Measurements from ENCODE around the gene QDPR.

Gene QDPR

DNA sequence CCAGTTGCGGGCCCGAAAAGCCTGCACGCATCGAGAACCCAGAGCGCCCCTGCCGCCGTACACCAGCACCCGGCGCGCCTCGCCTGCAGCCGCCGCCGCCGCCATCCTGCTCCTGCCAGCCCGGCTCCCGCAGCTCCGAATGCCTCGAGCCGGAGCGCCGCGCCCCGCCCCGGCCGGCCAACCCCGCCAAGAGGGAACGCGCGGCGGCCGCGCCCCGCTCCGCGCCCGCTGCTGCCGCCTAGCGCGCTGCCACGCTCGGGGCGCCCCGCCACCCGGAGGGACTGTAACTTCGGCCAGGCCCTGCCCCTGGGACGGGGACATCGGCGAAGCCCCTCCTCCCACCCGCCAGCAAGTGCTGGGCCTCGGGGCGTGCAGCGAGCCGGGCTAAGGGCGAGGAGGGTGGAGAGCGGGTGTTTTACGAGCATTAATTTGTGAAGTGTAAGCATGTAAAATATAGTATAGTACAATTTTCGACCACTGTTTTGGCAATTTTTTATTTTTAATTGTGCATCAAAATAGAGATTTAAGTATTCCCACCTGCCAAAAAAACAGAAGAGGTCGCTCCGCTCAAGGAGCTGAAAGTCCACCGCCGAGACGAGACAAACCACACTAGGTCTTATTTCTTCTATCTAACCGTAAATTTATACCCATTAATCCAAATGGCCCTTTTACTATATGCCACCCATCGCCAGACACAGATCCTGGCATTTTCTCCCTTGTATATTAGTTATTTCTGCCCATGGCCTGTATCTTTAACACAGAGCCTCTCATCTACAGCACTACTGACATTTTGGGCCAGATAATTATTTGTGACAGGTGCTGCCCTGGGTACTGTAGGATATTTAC is at the start of gene QDPR:
QDPR (minus strand) TSS at position 141 of the 846 bp plus-strand sequence; CDS start at position 105, 36 bp downstream.
- Histone ChIP-seq H3K36me3 (ENCODE audit: control insufficient read depth in 1 of 2, insufficient read depth in 2 of 2, low read length in 2 of 2) (peaks cover 0 to 8% of the 10 kb centered on the region in 2 donors), H3K4me3 (ENCODE audit: low read depth in 1 of 2, low read length in 2 of 2) (peak within 1 kb of the TSS; percentile 81 to 95), H3K27ac (ENCODE audit: low read length) (peak within 1 kb of the TSS; percentile 66), H3K9me3 (ENCODE audit: control insufficient read depth in 1 of 2, low read length in 2 of 2) (no peaks in the 10 kb centered on the region), H3K27me3 (ENCODE audit: low read depth, low read length) (no peaks in the 10 kb centered on the region), H3K4me1 (ENCODE audit: control insufficient read depth in 1 of 2, insufficient read depth in 2 of 2, low read length in 2 of 2) (peaks cover 4 to 8% of the 10 kb centered on the region in 2 donors)

DNA sequence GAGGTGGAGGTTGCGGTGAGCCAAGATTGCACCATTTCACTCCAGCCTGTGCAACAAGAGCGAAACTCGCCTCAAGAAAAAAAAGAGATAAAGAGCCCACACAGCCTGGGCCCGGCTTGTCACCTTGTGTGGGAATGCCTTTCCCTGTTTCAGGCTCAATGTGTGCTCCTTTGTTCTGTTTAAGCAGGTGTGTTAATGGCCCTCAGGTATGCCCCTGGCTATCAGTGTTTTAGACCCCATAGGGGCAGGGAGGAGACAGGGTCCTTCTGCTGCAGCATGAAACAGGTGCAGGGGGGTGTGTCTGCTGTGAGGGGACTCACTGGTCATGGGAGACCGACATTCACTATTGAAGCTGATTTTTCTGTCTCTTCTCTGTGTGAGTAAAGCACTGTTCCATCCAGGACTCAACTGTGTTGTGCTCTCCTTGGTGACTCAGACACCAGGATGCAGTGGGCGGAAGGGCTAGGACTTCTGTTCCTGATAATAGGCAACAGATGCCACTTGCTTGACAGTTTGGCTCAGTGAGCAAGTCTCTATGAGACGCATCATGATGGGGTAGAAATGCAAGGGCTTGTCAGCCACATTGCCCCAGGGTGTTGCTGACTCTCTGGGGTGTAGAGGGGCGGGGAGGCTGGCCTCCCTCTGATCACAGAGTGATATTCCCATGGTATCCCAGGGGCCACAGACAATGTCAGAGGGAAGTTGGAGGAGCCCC is 49.5 kb upstream of the QDPR start:
- Histone ChIP-seq H3K9me3 (ENCODE audit: control insufficient read depth in 1 of 2, low read length in 2 of 2) (no peaks in the 10 kb centered on the region), H3K27me3 (ENCODE audit: low read depth, low read length) (no peaks in the 10 kb centered on the region), H3K4me3 (ENCODE audit: low read depth in 1 of 2, low read length in 2 of 2) (no peak overlapping the region), H3K4me1 (ENCODE audit: control insufficient read depth in 1 of 2, insufficient read depth in 2 of 2, low read length in 2 of 2) (no peaks in the 10 kb centered on the region), H3K27ac (ENCODE audit: low read length) (no peak overlapping the region), H3K36me3 (ENCODE audit: control insufficient read depth in 1 of 2, insufficient read depth in 2 of 2, low read length in 2 of 2) (no peaks in the 10 kb centered on the region)

DNA sequence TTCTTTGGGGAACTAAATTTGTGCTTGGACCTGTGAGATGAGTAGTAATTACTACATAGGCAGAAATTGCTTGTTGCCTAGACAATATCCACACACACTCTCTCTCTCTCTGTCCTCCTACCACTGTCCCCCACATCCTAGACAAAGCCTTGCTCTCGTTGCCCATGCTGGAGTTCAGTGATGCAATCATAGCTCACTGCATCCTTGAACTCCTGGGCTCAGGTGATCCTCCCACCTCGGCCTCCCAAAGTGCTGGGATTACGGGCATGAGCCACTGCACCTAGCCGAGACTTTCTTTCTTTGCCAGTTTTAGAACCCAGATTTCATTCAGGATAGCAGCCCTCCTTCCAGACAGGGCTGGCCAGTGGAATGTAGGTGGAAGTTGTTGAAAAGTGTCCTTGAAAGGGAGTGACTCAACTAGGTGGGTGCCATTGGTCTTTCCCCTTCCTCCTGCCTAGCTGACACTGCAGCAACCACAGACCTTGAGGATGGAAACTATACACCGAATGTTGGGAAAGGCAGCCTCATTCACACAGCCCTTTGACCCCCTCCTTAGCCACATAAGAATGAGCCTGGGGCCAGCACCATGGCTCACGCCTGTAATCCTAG is 48.3 kb upstream of the QDPR start:
- Histone ChIP-seq H3K36me3 (ENCODE audit: control insufficient read depth in 1 of 2, insufficient read depth in 2 of 2, low read length in 2 of 2) (no peaks in the 10 kb centered on the region), H3K4me3 (ENCODE audit: low read depth in 1 of 2, low read length in 2 of 2) (no peak overlapping the region), H3K27me3 (ENCODE audit: low read depth, low read length) (no peaks in the 10 kb centered on the region), H3K9me3 (ENCODE audit: control insufficient read depth in 1 of 2, low read length in 2 of 2) (no peaks in the 10 kb centered on the region), H3K27ac (ENCODE audit: low read length) (no peak overlapping the region), H3K4me1 (ENCODE audit: control insufficient read depth in 1 of 2, insufficient read depth in 2 of 2, low read length in 2 of 2) (no peaks in the 10 kb centered on the region)

DNA sequence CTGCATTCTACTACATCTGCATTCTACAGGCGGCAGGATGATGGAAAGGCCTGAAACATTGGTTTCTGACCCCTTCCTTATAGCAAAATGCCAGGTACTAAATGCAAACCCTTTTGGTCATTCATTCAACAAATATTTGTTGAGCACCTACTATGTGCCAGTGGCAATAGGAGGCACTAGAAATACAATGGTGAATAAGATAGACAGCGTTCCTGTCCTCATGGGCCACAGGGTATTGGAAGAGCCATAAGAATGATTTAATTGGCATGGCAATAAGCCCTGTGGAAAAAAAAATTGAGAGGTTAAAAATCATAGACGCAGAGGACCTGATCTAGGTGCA is 47.8 kb upstream of the QDPR start:
- H3K4me1 ChIP-seq (ENCODE audit: control insufficient read depth in 1 of 2, insufficient read depth in 2 of 2, low read length in 2 of 2): no peaks in the 10 kb centered on the region
- no peak overlapping the region for H3K27ac ChIP-seq (ENCODE audit: low read length)
- H3K4me3 ChIP-seq (ENCODE audit: low read depth in 1 of 2, low read length in 2 of 2): no peak overlapping the region
- no peaks in the 10 kb centered on the region for H3K9me3 ChIP-seq (ENCODE audit: control insufficient read depth in 1 of 2, low read length in 2 of 2)
- no peaks in the 10 kb centered on the region for H3K27me3 ChIP-seq (ENCODE audit: low read depth, low read length)
- no peaks in the 10 kb centered on the region for H3K36me3 ChIP-seq (ENCODE audit: control insufficient read depth in 1 of 2, insufficient read depth in 2 of 2, low read length in 2 of 2)

DNA sequence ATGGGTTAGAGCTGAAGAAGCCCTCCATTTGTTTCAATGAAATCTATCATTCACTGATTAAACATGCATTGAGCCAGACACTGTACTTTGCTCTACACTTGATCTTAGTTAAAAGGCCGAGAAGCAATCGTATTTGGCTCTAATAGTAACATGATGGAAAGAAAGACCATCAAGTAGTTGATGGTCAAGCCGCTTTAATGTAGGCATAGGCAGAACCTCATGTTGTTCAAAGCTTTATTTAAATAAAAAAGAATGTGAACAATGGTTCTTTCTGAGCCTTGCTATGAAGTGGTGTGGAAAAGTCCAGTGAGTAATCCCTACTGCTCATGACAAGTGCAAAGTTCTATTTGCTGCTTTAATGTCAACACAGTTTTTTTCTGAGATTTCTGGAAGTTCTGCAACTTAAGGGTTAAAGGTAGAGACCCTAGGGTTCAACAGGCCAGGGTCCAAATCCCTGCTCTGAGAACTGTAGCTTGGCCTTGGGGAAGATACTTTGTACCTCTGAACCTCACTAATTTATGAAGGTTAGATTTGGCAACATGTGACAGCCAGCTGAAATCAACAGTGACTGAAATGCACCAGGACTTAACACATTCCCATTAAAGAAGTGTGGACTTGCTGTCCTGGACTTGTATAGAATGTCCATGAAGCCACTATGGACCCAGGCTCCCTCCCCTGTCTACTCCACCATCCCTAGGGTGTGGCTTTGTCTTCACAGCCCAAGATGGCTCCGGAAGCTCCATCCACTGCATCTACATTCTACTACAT is 47.2 kb upstream of the QDPR start:
- Histone ChIP-seq H3K27ac (ENCODE audit: low read length) (no peak overlapping the region), H3K36me3 (ENCODE audit: control insufficient read depth in 1 of 2, insufficient read depth in 2 of 2, low read length in 2 of 2) (no peaks in the 10 kb centered on the region)

DNA sequence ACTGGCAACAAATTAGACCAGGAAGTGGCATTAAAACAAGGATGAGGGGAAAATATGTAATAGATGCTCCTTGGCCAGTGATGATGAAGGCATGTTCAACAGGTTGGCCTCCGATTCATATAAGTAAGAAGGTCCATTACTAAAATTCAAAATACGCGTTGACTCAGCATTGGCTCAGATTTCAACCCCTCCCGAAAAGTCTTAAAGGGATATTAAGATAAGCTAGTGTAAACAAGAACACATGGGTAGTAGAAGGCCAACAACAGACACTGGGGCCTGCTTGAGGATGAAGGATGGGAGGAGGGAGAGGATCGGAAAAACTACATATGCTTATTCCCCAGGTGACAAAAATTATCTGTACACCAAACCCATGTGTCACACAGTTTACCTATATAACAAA is 46.0 kb upstream of the QDPR start:
- no peaks in the 10 kb centered on the region for H3K36me3 ChIP-seq (ENCODE audit: control insufficient read depth in 1 of 2, insufficient read depth in 2 of 2, low read length in 2 of 2)
- no peak overlapping the region for H3K27ac ChIP-seq (ENCODE audit: low read length)
- no peaks in the 10 kb centered on the region for H3K27me3 ChIP-seq (ENCODE audit: low read depth, low read length)
- no peak overlapping the region for H3K4me3 ChIP-seq (ENCODE audit: low read depth in 1 of 2, low read length in 2 of 2)
- H3K9me3 ChIP-seq (ENCODE audit: control insufficient read depth in 1 of 2, low read length in 2 of 2): no peaks in the 10 kb centered on the region
- no peaks in the 10 kb centered on the region for H3K4me1 ChIP-seq (ENCODE audit: control insufficient read depth in 1 of 2, insufficient read depth in 2 of 2, low read length in 2 of 2)

More for the DNA sequence above, 47.2 kb upstream of the QDPR start:
- H3K27me3 ChIP-seq (ENCODE audit: low read depth, low read length): no peaks in the 10 kb centered on the region
- H3K4me1 ChIP-seq (ENCODE audit: control insufficient read depth in 1 of 2, insufficient read depth in 2 of 2, low read length in 2 of 2): no peaks in the 10 kb centered on the region
- H3K9me3 ChIP-seq (ENCODE audit: control insufficient read depth in 1 of 2, low read length in 2 of 2): no peaks in the 10 kb centered on the region
- H3K4me3 ChIP-seq (ENCODE audit: low read depth in 1 of 2, low read length in 2 of 2): no peak overlapping the region

DNA sequence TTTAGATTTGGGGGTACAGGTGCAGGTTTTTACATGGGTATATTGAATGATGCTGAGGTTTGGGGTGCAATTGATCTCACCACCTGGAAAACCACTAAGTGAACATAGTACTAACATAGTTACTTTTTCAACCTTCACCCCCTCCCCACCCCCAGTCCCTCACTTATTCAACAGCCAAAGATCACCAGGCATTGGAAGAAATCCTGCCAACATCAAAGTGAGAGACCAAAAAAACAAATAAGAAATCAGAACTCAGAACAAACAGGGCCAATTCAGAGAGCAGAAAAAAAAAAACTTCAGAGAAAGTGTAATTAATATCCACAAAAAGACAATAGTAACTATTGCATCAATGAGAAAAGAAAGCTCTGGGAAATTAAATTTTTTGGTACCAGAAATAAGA is 44.6 kb upstream of the QDPR start:
- Histone ChIP-seq H3K27me3 (ENCODE audit: low read depth, low read length) (no peaks in the 10 kb centered on the region), H3K4me3 (ENCODE audit: low read depth in 1 of 2, low read length in 2 of 2) (no peak overlapping the region), H3K9me3 (ENCODE audit: control insufficient read depth in 1 of 2, low read length in 2 of 2) (no peaks in the 10 kb centered on the region), H3K27ac (ENCODE audit: low read length) (no peak overlapping the region), H3K4me1 (ENCODE audit: control insufficient read depth in 1 of 2, insufficient read depth in 2 of 2, low read length in 2 of 2) (no peaks in the 10 kb centered on the region), H3K36me3 (ENCODE audit: control insufficient read depth in 1 of 2, insufficient read depth in 2 of 2, low read length in 2 of 2) (no peaks in the 10 kb centered on the region)

DNA sequence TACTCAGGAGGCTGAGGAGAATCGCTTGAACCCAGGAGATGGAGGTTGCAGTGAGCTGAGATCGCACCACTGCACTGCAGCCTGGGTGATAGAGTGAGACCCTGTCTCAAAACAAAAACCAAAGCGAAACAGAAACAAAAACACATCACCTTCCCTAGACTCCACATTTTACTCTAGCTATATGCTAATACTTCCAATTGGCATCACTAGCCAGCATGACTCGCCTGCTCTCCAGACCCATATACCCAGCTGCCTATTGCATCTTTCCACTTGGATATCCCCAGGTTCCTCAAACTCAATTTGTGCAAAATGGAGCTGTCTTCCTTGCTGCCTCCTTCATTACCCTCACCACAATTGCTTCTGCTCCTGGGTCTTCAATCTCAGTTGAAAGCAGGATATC is 42.7 kb upstream of the QDPR start:
- Histone ChIP-seq H3K27ac (ENCODE audit: low read length) (no peak overlapping the region), H3K4me3 (ENCODE audit: low read depth in 1 of 2, low read length in 2 of 2) (no peak overlapping the region), H3K9me3 (ENCODE audit: control insufficient read depth in 1 of 2, low read length in 2 of 2) (no peaks in the 10 kb centered on the region), H3K27me3 (ENCODE audit: low read depth, low read length) (no peaks in the 10 kb centered on the region), H3K4me1 (ENCODE audit: control insufficient read depth in 1 of 2, insufficient read depth in 2 of 2, low read length in 2 of 2) (peaks cover 0 to 4% of the 10 kb centered on the region in 2 donors), H3K36me3 (ENCODE audit: control insufficient read depth in 1 of 2, insufficient read depth in 2 of 2, low read length in 2 of 2) (no peaks in the 10 kb centered on the region)

DNA sequence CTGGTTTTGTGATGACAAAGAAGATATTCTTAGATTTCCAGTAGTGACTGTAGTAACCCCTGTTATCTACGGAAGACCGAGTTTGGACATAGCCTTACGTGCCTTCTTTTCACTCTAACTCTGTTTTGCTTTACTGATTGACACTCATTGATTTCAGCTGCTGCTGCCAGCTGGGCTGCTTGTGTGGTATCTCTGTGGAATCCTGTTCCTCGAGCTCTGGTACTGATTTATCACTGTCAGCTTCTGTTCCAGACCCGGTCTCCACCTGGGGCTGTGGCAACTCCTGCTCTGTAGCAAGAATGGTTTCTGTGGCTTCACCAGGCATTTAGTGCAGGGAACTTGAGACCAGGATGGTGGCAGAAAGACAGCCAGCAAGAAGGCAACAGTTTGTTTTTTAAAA is 40.5 kb upstream of the QDPR start:
- peaks cover 0 to 4% of the 10 kb centered on the region in 2 donors for H3K4me1 ChIP-seq (ENCODE audit: control insufficient read depth in 1 of 2, insufficient read depth in 2 of 2, low read length in 2 of 2)
- H3K27ac ChIP-seq (ENCODE audit: low read length): no peak overlapping the region
- H3K4me3 ChIP-seq (ENCODE audit: low read depth in 1 of 2, low read length in 2 of 2): no peak overlapping the region
- H3K27me3 ChIP-seq (ENCODE audit: low read depth, low read length): no peaks in the 10 kb centered on the region
- H3K9me3 ChIP-seq (ENCODE audit: control insufficient read depth in 1 of 2, low read length in 2 of 2): no peaks in the 10 kb centered on the region
- H3K36me3 ChIP-seq (ENCODE audit: control insufficient read depth in 1 of 2, insufficient read depth in 2 of 2, low read length in 2 of 2): no peaks in the 10 kb centered on the region

DNA sequence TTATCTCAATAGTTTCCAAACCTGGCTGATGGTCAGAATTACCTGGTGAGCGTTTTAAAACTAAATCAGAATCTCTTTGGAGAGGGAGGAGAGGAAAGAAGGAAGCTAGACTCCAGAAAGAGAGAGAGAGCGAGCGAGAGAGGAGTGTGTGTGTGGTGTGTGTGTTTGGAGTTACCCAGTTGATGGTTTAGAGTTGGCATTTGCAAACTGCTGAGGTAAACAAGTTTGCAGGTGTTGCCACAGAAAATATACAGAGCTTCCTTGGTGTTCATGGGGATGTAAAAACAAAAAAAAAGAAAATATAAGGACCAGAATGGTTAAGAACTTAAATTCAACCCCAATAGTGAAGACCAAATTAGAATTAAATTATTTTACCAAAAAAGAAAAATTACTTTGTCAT is 38.7 kb upstream of the QDPR start:
- Histone ChIP-seq H3K4me1 (ENCODE audit: control insufficient read depth in 1 of 2, insufficient read depth in 2 of 2, low read length in 2 of 2) (peaks cover 0 to 4% of the 10 kb centered on the region in 2 donors), H3K36me3 (ENCODE audit: control insufficient read depth in 1 of 2, insufficient read depth in 2 of 2, low read length in 2 of 2) (no peaks in the 10 kb centered on the region), H3K9me3 (ENCODE audit: control insufficient read depth in 1 of 2, low read length in 2 of 2) (no peaks in the 10 kb centered on the region), H3K27ac (ENCODE audit: low read length) (no peak overlapping the region), H3K4me3 (ENCODE audit: low read depth in 1 of 2, low read length in 2 of 2) (no peak overlapping the region), H3K27me3 (ENCODE audit: low read depth, low read length) (no peaks in the 10 kb centered on the region)

DNA sequence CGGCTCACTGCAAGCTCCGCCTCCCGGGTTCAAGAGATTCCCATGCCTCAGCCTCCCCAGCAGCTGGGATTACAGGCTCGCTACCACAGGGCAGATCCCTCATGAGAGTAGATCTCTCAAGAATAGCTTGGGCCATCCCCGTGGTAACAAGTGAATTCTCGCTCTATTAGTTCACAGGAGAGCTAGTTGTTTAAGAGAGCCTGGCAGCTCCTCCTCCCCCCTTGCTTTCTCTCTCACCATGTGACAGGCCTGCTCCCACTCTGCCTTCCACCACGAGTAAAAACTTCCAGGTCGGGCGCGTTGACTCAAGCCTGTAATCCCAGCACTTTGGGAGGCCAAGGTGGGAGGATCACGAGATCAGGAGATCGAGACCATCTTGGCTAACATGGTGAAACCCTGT is 34.8 kb upstream of the QDPR start:
- no peaks in the 10 kb centered on the region for H3K9me3 ChIP-seq (ENCODE audit: control insufficient read depth in 1 of 2, low read length in 2 of 2)

More for the DNA sequence above, 34.8 kb upstream of the QDPR start:
- Histone ChIP-seq H3K4me1 (ENCODE audit: control insufficient read depth in 1 of 2, insufficient read depth in 2 of 2, low read length in 2 of 2) (peaks cover 0 to 7% of the 10 kb centered on the region in 2 donors), H3K4me3 (ENCODE audit: low read depth in 1 of 2, low read length in 2 of 2) (no peak overlapping the region), H3K27me3 (ENCODE audit: low read depth, low read length) (no peaks in the 10 kb centered on the region), H3K27ac (ENCODE audit: low read length) (no peak overlapping the region), H3K36me3 (ENCODE audit: control insufficient read depth in 1 of 2, insufficient read depth in 2 of 2, low read length in 2 of 2) (no peaks in the 10 kb centered on the region)
